HG02763 (cell line): ENCODE measurements around the gene LPCAT1.
"Not testable (repeated sequence)": the region's sequence is repeated elsewhere in the genome, so short reads cannot be mapped to it uniquely, and the experiment has no call there.

Experiments
- ATAC-seq: cut with Tn5 transposase; IDR thresholded peaks from one replicate; pipeline ENCODE4 v1.9.1; 2021; ENCODE audit warnings: mild to moderate bottlenecking, moderate library complexity; ENCODE audit not compliant: unreplicated experiment

Gene LPCAT1

GRCh38 chr5:1523793-1524480 is at the start of gene LPCAT1:
TSS of gene LPCAT1 (minus strand) at chr5:1523960. CDS start at chr5:1523844, 116 bp downstream.
- peak; percentile 78 for ATAC-seq

DNA sequence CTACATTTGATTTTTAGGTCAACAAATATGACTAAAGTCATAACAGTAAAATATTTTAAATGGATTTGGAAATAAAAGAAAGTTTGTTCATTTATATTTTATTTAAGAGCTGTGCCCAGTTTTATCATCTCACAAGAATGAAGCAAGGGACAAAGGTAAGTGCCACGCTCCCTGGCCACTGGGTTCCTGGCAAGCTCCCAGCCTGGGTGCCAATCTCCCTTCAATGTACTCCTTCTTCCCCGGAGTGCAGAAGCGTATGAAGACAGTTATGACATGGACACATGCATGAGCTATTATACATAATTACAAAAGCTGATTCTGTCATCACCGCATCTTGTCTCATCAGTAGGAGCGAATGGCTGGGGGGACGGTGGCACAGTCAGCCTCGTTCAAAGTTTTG is 48.1 kb upstream of the LPCAT1 start:
- ATAC-seq, result not testable (repeated sequence)

DNA sequence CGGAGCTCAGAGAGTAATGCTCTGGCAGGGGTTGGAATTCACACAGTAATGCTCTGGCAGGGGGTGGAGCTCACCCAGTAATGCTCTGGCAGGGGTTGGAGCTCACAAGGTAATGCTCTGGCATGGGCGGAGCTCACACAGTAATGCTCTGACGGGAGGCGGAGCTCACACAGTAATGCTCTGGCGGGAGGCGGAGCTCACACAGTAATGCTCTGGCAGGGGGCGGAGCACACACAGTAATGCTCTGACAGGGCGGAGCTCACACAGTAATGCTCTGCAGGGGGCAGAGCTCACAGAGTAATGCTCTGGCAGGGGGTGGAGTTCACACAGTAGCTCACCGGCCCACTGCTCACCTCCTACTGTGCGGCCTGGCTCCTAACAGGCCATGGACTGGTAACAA is 47.2 kb upstream of the LPCAT1 start:
- ATAC-seq, result no peak

DNA sequence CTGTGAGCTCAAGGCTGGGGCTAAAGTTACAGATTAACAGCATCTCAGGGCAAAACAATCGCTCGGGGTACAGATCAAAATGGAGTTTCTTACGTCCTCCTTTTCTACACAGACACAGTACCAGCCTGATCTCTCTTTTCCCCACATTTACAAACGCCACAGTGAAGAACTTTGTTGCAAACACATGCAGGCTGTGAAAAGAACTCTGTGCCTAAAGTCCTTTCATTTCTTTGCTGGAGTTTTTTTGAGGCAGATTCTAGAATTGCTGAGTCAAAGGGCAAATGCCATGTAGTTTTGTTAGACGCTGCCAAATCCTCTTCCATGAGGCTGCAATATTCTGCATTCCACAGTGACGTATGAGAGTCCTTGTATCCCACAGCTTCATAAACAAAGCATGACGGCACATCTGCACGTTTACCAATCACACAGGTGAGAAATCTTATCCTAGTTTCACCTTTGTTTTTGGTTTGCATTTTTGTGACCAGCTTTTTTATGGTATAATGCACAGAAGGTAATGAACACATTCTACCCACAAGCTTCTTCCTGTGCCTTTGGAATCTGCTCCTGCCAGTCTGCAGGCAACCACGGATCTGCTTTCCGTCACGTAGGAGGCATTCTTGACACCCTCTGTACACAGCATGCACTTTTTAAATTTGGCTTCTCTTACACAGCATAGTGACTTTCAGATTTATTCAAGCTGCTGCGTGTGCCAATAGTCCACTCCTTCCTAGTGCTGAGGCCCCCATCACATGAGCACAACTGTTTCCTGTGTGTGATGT is 44.6 kb upstream of the LPCAT1 start:
- no peak for ATAC-seq

DNA sequence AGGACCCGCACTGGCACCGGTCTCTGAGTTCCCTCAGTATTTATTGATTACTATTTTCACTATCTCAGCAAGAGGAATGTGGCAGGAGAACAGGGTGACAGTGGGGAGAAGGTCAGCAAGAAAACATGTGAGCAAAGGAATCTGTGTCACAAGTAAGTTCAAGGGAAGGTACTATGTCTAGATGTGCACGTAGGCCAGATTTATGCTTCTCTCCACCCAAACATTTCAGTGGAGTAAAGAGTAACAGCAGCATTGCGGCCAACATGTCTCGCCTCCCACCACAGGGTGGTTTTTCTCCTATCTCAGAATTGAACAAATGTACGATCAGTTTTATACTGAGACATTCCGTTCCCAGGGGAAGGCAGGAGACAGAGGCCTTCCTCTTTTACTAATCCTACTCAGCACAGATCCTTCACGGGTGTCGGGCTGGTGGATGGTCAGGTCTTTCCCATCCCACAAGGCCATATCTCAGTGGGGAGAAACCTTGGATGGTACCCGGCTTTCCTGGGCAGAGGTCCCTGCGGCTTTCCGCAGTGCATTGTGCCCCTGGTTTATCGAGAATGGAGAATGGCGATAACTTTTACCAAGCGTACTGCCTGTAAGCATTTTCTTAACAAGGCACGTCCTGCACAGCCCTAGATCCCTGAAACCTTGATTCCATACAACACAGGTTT is 43.9 kb upstream of the LPCAT1 start:
- ATAC-seq, result not testable (repeated sequence)

GRCh38 chr5:1565737-1566734 is 42.3 kb upstream of the LPCAT1 start:
- no peak for ATAC-seq

DNA sequence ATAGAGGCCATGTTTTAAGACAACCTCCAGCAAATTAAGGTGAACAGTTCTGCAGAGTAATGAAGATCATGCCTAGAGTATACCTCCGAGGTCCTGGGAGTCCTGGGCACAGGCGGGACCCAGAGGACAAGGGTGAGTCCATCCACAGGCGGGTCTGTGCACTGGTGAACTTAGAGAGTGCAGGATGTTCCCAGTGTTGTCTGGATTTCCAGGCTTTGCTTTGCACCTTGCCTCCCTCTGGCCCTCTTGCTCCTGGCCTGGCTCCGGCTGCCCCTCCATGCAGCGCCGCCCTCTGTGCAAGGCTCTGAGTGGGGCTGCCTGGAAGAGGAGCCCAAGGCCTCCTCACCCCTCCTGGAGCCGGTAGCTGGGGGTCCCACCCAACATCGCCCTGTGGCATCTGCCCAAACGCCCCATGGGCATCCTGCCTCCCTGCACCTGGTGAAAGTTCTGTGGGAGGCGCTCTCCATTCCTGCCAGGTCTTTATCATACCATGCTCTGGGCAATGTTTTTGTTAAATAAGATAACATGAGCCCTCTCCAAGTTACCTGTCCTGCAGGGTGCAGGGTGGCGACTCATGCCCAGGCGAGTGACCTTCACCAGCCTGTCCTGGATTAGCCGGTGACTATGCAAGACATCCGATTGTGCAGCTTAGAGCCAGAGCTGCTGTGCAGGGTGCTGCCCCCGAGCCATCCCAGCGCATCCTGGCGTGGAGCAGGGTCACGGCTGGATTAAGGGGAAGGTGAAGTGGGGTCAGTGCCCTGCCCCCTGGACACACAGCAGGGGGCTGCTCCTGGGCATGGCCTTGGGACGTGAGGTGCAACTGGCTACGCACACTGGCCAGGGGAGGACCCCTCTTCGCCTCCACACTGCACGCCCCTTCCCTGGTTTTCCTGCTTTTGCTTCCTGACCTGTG is 41.3 kb upstream of the LPCAT1 start:
- ATAC-seq, result no peak

DNA sequence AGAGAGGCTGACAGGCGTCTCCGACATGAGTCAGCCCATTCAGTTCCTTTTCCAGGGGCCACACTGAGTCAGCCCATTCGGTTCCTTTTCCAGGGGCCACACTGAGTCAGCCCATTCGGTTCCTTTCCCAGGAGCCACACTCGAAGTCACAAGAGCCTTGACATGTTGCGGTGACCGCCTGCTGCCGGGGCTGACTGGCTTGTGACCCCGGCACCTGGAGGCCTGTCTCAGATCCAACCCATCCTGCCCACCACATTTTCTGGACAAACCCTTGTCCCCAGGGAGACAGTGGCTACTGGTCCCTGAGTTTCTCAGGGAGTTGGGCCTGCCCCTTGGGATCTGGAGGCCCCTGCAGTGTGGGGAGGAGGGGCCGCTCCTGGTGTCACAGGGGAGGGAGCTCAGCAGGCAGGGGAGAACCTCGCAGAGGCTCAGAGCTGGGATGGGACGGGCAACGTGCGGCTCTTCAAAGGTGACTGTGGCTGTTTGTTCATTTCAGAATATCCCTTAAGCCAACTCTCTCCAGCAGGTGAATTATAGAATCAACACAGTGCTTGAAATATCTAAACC is 40.5 kb upstream of the LPCAT1 start:
- ATAC-seq, result no peak

DNA sequence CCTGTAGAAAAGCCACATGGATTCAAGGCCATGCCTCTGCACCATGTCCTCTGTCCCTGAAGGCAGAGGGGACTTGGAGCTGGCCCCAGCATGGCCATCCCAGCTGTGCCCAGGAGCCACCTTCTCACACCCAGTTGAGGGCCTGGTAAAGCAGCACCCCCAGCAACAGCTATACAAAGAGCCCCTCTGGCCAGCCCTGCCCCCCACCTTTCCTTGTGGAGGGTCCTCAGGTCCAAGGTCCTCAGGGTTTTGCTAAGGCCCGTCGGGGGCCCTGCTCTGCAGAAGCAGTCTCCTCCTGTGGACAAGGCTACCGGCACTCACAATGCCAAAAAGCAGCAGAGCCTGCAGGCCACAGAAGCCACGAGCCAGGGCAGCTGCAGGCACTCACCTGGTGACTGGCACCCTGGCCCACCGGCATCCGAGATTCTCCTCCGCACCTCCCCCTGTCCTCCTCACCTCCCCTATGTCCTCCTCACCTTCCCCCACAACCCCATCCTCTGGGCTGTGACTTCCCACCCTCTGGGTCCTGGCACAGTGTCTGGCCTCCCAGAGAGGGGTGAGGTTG is 39.9 kb upstream of the LPCAT1 start:
- ATAC-seq, result no peak

- no peak for ATAC-seq
These were observed 39.3 kb upstream of the LPCAT1 start for GRCh38 chr5:1563051-1563461.

DNA sequence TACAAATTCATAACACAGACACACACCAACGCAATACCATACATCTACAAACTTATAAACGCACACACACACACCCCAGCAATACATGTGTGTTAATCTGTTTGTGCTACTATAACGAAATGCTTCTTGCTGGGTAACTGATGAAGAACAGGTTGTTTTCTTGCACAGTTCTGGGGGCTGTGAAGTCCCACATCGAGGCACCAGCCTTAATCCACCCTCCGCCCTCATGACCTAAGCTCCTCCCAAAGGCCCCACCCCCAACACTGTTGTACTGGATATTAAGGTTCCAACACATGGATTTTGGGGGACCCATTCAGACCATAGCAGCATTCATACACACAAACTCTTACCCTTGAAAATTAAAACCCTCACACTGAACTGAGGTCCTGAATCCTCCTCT is 38.8 kb upstream of the LPCAT1 start:
- no peak for ATAC-seq

GRCh38 chr5:1561402-1561929 is 37.7 kb upstream of the LPCAT1 start:
- no peak for ATAC-seq

GRCh38 chr5:1560499-1560898 is 36.7 kb upstream of the LPCAT1 start:
- ATAC-seq, result not testable (repeated sequence)

DNA sequence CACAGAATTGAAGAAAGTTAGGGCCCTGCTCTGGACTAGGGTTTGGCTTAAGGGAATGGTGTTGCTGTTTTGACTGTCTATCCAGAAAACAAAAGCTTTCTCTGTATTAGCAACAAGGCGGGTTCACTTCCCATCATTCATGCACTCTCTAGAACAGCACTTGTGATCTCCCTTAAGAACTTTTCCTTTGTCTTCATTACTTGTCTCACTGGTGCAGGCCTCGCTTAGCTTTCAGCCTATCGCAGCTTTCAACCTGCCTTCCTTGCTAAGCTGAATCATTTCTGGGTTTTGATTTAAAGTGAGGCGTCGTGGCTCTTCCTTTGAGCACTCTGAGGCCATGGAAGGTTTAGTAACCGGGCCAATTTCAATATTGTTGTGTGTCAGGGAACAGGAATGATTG is 35.2 kb upstream of the LPCAT1 start:
- no peak for ATAC-seq

GRCh38 chr5:1557114-1557873 is 33.5 kb upstream of the LPCAT1 start:
- no peak for ATAC-seq

GRCh38 chr5:1555808-1556731 is 32.3 kb upstream of the LPCAT1 start:
- ATAC-seq, result no peak
